DMS 273 (cell line): ENCODE results near the gene ALPI.

Experiments
- DNase-seq: peaks from one replicate; lab custom pipeline; 2025; ENCODE audit not compliant: unreplicated experiment; lab: John Stamatoyannopoulos, UW

The ALPI gene

DNA sequence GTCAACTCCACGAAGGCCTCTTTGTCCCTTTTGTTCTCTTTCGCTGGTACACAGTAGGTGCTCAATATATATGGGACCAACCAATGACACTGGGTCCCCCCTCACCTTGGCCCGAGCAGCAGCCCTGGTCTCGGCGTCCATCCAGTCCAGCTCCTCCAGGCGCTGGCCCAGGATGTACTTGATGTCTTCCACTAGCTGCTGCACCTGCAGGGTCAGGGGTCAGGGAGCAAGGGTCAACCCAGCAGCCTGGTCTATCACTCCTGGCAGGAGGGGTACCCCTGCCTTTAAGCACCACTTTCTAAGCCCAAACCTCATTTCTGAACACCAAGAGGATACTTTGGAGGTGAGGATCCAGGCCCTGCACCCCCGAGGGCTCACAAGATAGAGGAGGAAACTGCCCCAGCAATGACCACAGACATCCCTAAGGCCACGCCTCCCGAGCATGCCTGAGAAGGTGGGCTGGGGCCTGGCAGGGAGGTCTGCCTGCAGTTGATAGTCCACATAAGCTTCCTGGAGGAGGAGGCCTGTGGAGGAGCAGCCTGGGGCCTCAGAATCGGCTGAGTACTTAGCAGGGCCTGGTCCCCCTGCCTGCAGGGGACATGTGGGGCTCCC, 27.5 kb downstream of the ALPI start:
- no peak for DNase-seq

DNA sequence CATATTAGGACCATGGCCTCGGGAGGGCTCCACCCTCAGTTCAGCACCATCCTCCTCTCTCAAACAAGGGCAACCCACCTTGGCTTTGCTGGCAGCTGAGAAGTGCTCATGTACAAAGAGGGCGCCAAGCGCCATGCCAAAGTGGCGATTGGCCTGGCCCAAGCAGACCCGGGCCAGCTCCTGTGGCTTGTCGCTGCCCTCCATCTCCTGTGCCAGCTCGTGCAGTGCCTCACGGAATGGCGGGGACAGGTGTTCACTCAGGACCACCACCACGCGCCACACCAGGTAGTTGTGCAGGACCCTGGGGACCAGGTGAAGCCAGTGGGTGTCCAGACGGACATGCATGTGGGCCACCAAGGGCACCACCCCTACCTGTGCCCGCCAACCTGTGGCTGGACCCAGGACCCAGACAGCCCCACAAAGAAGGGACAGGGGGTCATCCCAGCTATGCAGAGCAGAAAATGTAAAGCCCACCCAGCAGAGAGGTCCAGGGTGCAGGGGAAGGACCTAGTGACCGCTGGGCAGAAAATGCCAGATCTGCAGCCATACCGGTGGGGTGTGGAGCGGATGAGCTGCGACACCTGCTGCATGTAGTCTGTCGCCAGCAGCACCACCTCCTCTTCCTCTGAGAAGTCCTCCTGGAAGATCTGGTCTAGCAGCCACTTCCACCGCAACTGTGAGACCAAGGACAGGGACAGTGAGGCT, 28.1 kb downstream of the ALPI start:
- DNase-seq = no peak

DNA sequence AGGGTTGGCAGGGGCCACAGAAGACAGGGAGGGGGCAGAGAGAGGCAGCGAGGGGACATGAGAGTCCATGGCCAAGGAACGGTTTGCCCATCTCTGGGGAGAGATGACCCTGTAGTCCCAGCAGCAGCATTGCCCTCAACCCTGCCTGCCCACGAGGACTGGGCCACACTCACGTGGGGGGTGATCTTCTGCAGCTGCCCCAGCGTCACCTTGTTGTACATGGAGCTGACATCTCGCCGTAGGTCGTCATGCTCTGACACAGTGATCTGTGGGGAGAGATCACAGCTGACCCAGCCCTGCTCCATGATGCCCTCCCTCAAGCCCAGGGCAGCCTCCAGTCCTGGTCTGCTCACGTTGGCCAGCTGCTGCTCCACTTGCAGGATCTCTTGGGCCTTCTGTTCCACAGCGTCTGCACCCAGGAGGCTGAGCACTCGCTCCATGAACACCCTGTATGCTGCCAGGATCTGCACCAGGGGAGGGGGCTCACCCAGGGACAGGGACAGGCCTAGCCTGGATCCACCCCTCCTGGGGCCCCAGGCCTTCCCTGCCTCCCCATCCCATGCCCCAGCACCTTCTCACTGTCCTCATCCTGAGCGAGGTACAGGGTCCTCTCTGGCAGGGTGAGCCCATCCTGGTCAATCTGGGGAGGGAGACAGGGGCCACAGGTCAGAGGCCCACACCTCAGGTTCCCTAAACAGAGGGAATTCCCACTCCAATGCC, 28.8 kb downstream of the ALPI start:
- no peak for DNase-seq

GRCh38 chr2:232485348-232485756, 29.4 kb downstream of the ALPI start:
- peak; percentile 49 for DNase-seq

- peak; percentile 60 for DNase-seq
Observed at GRCh38 chr2:232485757-232486557, 30.0 kb downstream of the ALPI start.

GRCh38 chr2:232486558-232487384, 30.8 kb downstream of the ALPI start:
- DNase-seq = peak; percentile 53

GRCh38 chr2:232487385-232488096, 31.6 kb downstream of the ALPI start, which contains the start of gene ECEL1:
Gene ECEL1, minus strand, starts transcription at chr2:232487834. Its CDS starts 1,181 bp downstream, at chr2:232486653.
- peak; percentile 61 for DNase-seq

GRCh38 chr2:232488097-232488711, 32.3 kb downstream of the ALPI start:
- DNase-seq = peak; percentile 50

DNA sequence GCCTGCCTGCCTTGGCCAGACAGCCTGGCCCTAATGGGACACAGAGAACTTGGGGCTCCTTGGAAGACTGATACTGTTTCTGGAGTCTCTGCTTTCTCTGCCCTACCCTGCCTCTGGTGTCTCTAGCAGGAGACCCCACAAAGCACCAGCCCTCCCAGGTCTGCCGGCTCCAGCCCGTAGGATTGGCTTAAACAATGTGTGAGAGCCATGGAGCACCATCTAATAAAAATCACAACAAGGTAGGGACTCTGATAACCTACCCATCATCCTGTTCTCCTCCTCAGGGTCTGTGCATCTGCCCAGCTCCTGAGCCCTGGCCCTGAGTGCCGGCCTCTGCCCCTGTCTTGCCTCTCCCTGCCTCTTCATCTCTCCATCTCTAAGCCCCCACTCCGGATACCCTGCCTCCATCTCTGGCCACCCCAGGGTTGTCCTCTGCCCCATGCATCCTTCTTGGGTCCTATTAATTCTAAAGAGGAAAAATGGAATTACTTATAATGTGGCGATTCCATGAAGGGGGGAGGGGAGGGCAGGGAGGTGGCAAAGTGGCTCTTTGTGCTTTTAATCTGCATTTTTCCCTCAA, 32.9 kb downstream of the ALPI start:
- DNase-seq = no peak

- no peak for DNase-seq
Observed at GRCh38 chr2:232489516-232490220, 33.7 kb downstream of the ALPI start.

DNA sequence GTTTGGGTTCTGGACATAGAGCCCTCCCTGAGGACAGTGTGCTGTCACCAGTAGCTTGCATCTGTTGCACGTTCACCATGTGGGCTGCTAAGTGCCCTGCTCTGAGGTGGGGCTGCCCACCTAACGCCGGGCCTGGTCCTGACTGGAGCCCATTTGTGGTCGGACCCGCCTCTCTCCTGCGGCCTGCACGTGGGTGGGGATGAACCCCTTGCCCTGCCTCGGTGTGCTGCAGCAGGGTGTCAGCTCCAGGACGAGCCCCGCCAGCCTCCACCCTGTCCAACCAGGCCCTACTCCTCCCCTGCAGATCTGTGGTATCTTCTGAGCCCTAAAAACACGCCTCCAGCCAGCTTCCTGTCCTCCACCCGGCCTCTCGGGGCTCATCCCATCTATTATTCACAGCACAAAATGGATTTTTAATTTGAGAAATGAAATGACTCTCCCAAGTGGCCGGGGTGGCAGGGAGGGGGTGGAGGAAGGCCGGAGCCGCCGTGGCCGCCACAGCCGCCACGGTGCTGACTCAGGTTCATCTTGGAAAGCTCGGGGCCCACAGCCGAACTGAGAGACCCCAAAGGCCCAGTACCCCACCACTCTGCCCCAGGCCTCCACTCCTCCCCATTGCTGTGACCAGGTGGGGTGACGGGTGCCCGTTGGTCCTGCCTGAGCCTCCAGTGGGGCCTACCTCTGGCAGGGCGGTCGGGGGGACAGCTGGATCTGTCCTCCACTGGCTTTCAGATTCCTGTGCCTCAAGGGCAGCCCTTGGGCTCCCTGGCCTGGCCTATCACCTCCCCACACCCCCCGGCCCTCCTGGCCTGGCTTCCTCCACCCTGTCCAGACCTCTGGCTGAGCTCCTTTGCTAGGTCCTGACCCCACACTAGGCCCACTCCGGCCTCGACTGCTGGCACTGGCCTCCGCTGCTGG, 34.5 kb downstream of the ALPI start:
- DNase-seq = no peak

DNA sequence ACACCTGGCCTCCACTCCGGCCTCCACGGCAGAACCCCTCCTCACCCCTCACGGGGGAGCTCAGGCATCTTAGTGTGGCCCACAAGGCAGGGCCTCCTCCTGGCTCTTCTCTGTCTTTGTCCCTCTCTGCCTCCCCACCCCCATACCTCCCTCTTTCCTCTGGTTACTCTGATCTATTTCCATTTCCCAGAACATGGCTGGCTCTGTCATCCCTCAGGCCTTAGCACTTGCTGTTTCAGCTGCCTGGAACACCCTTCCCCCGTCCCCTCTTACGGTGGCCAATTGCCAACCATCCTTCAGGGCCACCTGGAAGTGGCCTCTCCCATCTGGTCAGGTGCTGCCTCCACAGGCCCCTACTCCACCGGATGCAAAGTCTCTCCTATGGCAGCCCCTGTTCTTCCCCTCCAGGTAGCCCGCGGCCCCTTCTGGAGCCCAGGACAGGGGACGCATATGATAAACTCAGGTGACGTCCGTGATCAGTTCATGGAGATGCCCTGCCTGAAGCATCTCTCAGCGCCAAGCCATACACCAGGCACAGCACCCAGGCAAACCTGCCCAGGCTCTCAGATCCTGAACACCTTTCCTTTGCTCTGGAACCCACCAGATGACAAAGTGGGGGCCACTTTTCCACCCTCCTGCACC, 35.3 kb downstream of the ALPI start:
- no peak for DNase-seq

DNA sequence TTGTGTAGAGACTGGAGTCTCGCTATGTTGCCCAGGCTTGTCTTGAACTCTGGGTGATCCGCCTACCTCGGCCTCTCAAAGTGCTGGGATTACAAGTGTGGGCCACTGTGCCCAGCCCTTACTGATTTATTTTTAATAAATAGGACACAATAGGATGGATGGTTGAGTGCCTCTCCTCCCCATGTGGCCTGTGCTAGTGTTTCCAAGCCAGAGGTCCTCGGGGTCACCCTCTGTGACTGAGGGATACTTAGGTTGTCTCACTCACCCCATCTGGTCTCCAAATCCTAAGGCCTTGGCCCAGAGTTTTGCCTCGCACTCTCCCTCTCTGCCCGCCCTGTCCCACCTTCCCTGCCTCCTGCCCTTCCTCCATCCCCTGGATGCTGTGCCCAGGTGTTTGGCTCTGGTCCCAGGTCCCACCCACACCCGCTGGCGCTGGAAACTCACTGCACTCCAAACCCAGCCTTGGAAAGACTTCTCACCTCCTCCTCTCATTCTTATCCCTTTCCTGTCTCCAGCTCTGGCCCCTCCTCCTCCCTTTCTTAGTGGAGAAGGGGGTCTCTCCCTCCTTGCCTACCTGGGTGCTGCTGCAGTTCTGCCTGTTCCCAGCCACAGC, 36.4 kb downstream of the ALPI start:
- DNase-seq = no peak

GRCh38 chr2:232492963-232493700, 37.2 kb downstream of the ALPI start:
- no peak for DNase-seq

GRCh38 chr2:232493701-232494474, 37.9 kb downstream of the ALPI start:
- DNase-seq = no peak
